ENCODE data around the gene PLEKHN1.

DNA sequence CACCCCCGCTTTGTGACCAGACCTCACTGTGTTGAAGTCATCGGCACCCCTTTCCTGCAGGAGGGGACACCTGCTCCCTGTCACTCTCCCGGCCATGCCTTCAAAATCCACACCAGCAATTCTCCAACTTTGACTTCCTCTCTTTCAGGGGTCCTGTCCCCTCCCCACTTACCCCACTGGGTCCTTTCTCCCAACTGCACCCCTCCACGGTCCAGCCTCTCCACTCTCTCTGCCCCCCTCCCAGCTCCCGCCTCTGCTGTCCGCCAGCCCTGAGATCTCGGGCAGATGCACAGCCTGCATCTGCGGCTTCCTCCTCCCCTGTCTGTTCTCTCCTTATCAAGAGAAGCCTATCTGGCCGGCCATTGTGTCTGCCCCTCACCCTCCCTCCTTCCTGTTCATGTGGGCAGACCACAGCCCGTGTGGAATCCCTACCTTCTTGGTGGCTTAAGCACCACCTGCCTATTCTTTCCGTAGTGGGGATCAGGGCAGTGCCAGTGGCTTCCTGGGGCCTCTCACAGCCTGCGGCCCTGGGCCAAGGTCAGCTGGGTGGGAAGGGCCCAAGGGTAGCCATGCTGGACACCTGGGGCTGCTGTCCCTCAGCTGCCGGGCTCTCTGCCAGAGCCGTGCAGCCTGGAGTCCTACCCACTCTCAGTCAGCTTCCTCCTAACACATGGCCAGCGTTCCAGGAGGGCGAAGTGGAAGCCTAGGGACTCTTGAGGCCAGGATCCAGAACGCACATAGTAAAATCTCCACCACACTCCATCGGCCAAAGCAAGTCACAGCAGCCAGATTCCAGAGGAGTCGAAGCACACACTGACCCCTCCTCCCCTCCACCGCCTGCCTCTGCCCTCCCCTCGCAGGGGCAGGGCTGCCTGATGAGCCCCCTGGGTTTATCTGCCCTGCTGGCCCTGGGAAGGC is 38.8 kb downstream of the PLEKHN1 start:
- TF ChIP-seq, protein P1, sequence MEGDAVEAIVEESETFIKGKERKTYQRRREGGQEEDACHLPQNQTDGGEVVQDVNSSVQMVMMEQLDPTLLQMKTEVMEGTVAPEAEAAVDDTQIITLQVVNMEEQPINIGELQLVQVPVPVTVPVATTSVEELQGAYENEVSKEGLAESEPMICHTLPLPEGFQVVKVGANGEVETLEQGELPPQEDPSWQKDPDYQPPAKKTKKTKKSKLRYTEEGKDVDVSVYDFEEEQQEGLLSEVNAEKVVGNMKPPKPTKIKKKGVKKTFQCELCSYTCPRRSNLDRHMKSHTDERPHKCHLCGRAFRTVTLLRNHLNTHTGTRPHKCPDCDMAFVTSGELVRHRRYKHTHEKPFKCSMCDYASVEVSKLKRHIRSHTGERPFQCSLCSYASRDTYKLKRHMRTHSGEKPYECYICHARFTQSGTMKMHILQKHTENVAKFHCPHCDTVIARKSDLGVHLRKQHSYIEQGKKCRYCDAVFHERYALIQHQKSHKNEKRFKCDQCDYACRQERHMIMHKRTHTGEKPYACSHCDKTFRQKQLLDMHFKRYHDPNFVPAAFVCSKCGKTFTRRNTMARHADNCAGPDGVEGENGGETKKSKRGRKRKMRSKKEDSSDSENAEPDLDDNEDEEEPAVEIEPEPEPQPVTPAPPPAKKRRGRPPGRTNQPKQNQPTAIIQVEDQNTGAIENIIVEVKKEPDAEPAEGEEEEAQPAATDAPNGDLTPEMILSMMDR (conservative IDR thresholded peaks at IDR 0.05; ENCODE audit: low read depth, low read length), result no peak
- TF ChIP-seq EZH2 (IDR thresholded peaks at IDR 0.05; ENCODE audit: borderline replicate concordance, low read depth, low read length, poor library complexity, severe bottlenecking), result no peak

Data from A673 (cell line).